IMR-90 (cell line): ENCODE data around the gene SLC35G6. TPM values are rescaled to one million over a fixed set of nuclear protein-coding genes. Genes with fewer than 3 reads are reported as not detected.
"Not testable (repeated sequence)": the region's sequence is repeated elsewhere in the genome, so short reads cannot be mapped to it uniquely, and the experiment has no call there.

Source experiments
- ATAC-seq: fragments of 200-7000 bp; cut with Tn5 transposase; 2 replicates; pipeline ENCODE4 v1.9.1; 2020; ENCODE audit warnings: low read depth, mild to moderate bottlenecking, moderate library complexity
- BruUV-seq: library from RNA; stranded (reverse); fragments of 400-500 nt; replicated peaks from 2 replicates; lab custom pipeline; 2021; lab: Mats Ljungman, UMichigan
- CTCF ChIA-PET: fragments of 300-600 bp; formaldehyde crosslinking; extraction: SDS; loops from one replicate; lab custom pipeline; 2021; ENCODE audit warnings: antibody characterized with exemption; lab: Yijun Ruan, JAX
- POLR2A ChIA-PET: fragments of 300-600 bp; sonication (Branson Sonifier 250); formaldehyde crosslinking; loops from one replicate; lab custom pipeline; 2022; ENCODE audit warnings: antibody characterized with exemption; ENCODE audit not compliant: unreplicated experiment; lab: Charles Lee
- DNase-seq: peaks from one replicate; pipeline ENCODE4 v3.0.0; 2013
- H2AFZ ChIP-seq: replicated peaks from 2 replicates; pipeline ENCODE3; 2013; ENCODE audit warnings: low read length, mild to moderate bottlenecking; ENCODE audit not compliant: poor library complexity
- H2AK5ac ChIP-seq: 2 replicates; pipeline ENCODE4 v1.6.1; 2013; ENCODE audit warnings: low read depth, low read length, inconsistent platforms
- H2AK9ac ChIP-seq: replicated peaks from 2 replicates; pipeline ENCODE3; 2013; ENCODE audit warnings: mild to moderate bottlenecking, low read depth, low read length, moderate library complexity; ENCODE audit not compliant: poor library complexity
- H2BK120ac ChIP-seq: 2 replicates; pipeline ENCODE4 v1.6.1; 2013; ENCODE audit warnings: low read depth, low read length, inconsistent platforms
- H2BK15ac ChIP-seq: 3 replicates; pipeline ENCODE4 v1.6.1; 2013; ENCODE audit warnings: low read depth, low read length, inconsistent platforms
- H2BK20ac ChIP-seq: 2 replicates; pipeline ENCODE4 v1.6.1; 2013; ENCODE audit warnings: low read depth, mild to moderate bottlenecking, inconsistent platforms, low read length, moderate library complexity
- H2BK5ac ChIP-seq: 2 replicates; pipeline ENCODE4 v1.6.1; 2013; ENCODE audit warnings: mild to moderate bottlenecking, low read depth, low read length, inconsistent platforms; ENCODE audit not compliant: poor library complexity, severe bottlenecking
- H3K14ac ChIP-seq: replicated peaks from 2 replicates; pipeline ENCODE4 v1.6.1; 2013; ENCODE audit warnings: low read depth, low read length, inconsistent platforms
- H3K18ac ChIP-seq: 2 replicates; pipeline ENCODE4 v1.6.1; 2013; ENCODE audit warnings: low read depth, low read length, control low read depth
- H3K23ac ChIP-seq: 2 replicates; pipeline ENCODE4 v1.6.1; 2013; ENCODE audit warnings: low read depth, low read length, inconsistent platforms
- H3K27ac ChIP-seq: 2 replicates; pipeline ENCODE4 v1.5.1; 2013; ENCODE audit warnings: mild to moderate bottlenecking, control low read depth, low read length; ENCODE audit not compliant: insufficient read depth
- H3K27me3 ChIP-seq: 2 replicates; pipeline ENCODE4 v1.6.1; 2013; ENCODE audit warnings: low read length; ENCODE audit not compliant: control insufficient read depth, insufficient read depth
- H3K36me3 ChIP-seq: 2 replicates; pipeline ENCODE4 v1.6.1; 2013; ENCODE audit warnings: low read length, mixed read lengths; ENCODE audit not compliant: control insufficient read depth, insufficient read depth
- H3K4ac ChIP-seq: 2 replicates; pipeline ENCODE4 v1.6.1; 2013; ENCODE audit warnings: low read depth, low read length, inconsistent platforms
- H3K4me1 ChIP-seq: 2 replicates; pipeline ENCODE4 v1.6.1; 2013; ENCODE audit warnings: low read length, mixed read lengths; ENCODE audit not compliant: control insufficient read depth, insufficient read depth
- H3K4me2 ChIP-seq: 2 replicates; pipeline ENCODE4 v1.6.1; 2013; ENCODE audit warnings: low read depth, mild to moderate bottlenecking, control low read depth, low read length, moderate library complexity
- H3K4me3 ChIP-seq: 2 replicates; pipeline ENCODE4 v1.5.1; 2013; ENCODE audit warnings: low read depth, mild to moderate bottlenecking, control low read depth, low read length, moderate library complexity; ENCODE audit not compliant: insufficient read depth
- H3K56ac ChIP-seq: 2 replicates; pipeline ENCODE4 v1.6.1; 2013; ENCODE audit warnings: low read length, inconsistent platforms; ENCODE audit not compliant: insufficient read depth; ENCODE audit errors: extremely low read depth
- H3K79me1 ChIP-seq, 2 experiments: 2 replicates each; pipeline ENCODE4 v1.6.1; 2013; ENCODE audit warnings: low read length in 2 of 2, inconsistent platforms in 1 of 2, low read depth in 1 of 2
- H3K9ac ChIP-seq: 2 replicates; pipeline ENCODE4 v1.6.1; 2013; ENCODE audit warnings: low read depth, low read length, control low read depth
- H3K9me1 ChIP-seq: 2 replicates; pipeline ENCODE4 v1.6.1; 2013; ENCODE audit warnings: low read length, inconsistent platforms; ENCODE audit not compliant: insufficient read depth
- H3K9me3 ChIP-seq: 2 replicates; pipeline ENCODE4 v1.6.1; 2013; ENCODE audit warnings: low read length; ENCODE audit not compliant: control insufficient read depth, insufficient read depth
- H4K20me1 ChIP-seq: 2 replicates; pipeline ENCODE4 v1.6.1; 2013; ENCODE audit warnings: low read length, inconsistent platforms; ENCODE audit not compliant: insufficient read depth
- H4K5ac ChIP-seq: 2 replicates; pipeline ENCODE4 v1.6.1; 2013; ENCODE audit warnings: mild to moderate bottlenecking, low read depth, low read length, control low read depth
- H4K8ac ChIP-seq, 2 experiments: 2 replicates each; pipeline ENCODE4 v1.6.1; 2013; ENCODE audit warnings: low read depth in 2 of 2, low read length in 2 of 2, control low read depth in 1 of 2, inconsistent platforms in 1 of 2
- H4K91ac ChIP-seq: 2 replicates; pipeline ENCODE4 v1.6.1; 2013; ENCODE audit warnings: low read depth, low read length, inconsistent platforms; ENCODE audit not compliant: insufficient read depth
- WGBS, 2 experiments: methylation state at CpG; one replicate each; pipeline versions ENCODE4 v1.1.5 to v1.1.7; 2013; ENCODE audit warnings: missing lambda C conversion rate in 2 of 2; ENCODE audit not compliant: insufficient read length in 1 of 2; ENCODE audit errors: extremely low coverage in 2 of 2; 5-methylcytosine and 5-hydroxymethylcytosine counted together
- dilution Hi-C: fragments of 300-500 bp; cut with HindIII; formaldehyde crosslinking; loops from one replicate; pipeline ENCODE4 v1.14.3; 2018; ENCODE audit warnings: low sequenced_read_pairs; ENCODE audit not compliant: unreplicated experiment
- in situ Hi-C: fragments of 300-500 bp; cut with MboI; formaldehyde crosslinking; loops from 3 replicates; pipeline ENCODE4 v1.14.3; 2019; ENCODE audit warnings: low sequenced_read_pairs, inconsistent platforms, mixed read lengths
- intact Hi-C: fragments of 100-400 bp; cut with micrococcal nuclease; formaldehyde crosslinking; loops from 2 replicates; pipeline ENCODE4 v1.10.0; 2022
- polyA plus RNA-seq, 3 experiments: library from polyadenylated mRNA; depleted of rRNA; stranded (reverse); fragments of >200 nt; gene quantifications; 2 replicates each; pipeline ENCODE4 v1.2.3, GENCODE V29; 2012; ENCODE audit warnings: low replicate concordance in 1 of 3
- total RNA-seq: library from RNA; depleted of rRNA; stranded (reverse); fragments of >200 nt; gene quantifications from 2 replicates; pipeline ENCODE4 v1.2.3, GENCODE V29; 2012

The SLC35G6 gene
- total and polyA plus RNA-seq, 2 of the 4 experiments (the other 2 are of a cell fraction) = not detected

DNA sequence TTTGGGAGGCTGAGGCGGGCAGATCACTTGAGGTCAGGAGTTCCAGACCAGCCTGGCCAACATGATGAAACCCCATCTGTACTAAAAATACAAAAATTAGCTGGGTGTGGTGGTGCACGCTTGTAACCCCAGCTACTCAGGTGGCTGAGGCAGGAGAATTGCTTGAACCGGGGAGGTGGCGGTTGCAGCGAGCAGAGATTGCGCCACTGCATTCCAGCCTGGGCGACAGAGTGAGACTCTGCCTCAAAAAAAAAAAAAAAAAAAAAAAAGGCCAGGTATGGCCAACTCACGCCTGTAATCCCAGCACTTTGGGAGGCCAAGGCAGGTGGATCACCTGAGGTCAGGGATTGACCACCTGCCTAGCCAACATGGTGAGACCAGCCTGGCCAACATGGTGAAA, 6.5 kb upstream of the SLC35G6 start:
- Histone ChIP-seq H4K20me1 (peaks cover 85% of the 10 kb centered on the region), H3K9me1 (peaks cover 39% of the 10 kb centered on the region), H3K79me1 (peaks cover 5 to 73% of the 10 kb centered on the region in 2 experiments), H3K4me1 (peaks cover 20% of the 10 kb centered on the region)
- H2AK5ac ChIP-seq, H3K9me3 ChIP-seq, H4K8ac ChIP-seq, H2BK15ac ChIP-seq, in situ Hi-C loops, CTCF ChIA-PET, H3K14ac ChIP-seq, H3K4me3 ChIP-seq, H3K23ac ChIP-seq, H3K56ac ChIP-seq, H2BK120ac ChIP-seq, H2BK5ac ChIP-seq, POLR2A ChIA-PET, H2AK9ac ChIP-seq, H3K18ac ChIP-seq, H4K91ac ChIP-seq, H3K36me3 ChIP-seq, H3K9ac ChIP-seq, H2AFZ ChIP-seq, BruUV-seq, H3K4me2 ChIP-seq, intact Hi-C loops, ATAC-seq, dilution Hi-C loops, DNase-seq, H4K5ac ChIP-seq, H3K4ac ChIP-seq, H2BK20ac ChIP-seq, H3K27ac ChIP-seq, H3K27me3 ChIP-seq: not testable (repeated sequence)
- 97% methylated on average over 5 of the region's 8 CpGs; no CpG with 5 or more reads in 1 of the 2 experiments for WGBS, 2 experiments
